Erythroblast (primary cell): Measurements from ENCODE around the gene SLAIN2.

Experiments used
- GATA1 ChIP-seq: IDR thresholded peaks from 2 replicates; pipeline ENCODE4 v1.6.1; 2011; ENCODE audit warnings: low read depth, mild to moderate bottlenecking, control low read depth, low read length, moderate library complexity
- POLR2A ChIP-seq: IDR thresholded peaks from 2 replicates; pipeline ENCODE4 v1.6.1; 2011; ENCODE audit warnings: mild to moderate bottlenecking, low read length

GRCh38 chr4:48305508-48305907, 35.8 kb upstream of the SLAIN2 start:
- no peak for TF ChIP-seq POLR2A
- TF ChIP-seq GATA1, result no peak
